Esophagus squamous epithelium (tissue), 5 donors: Measurements from ENCODE around the gene LCE2D. TPM values are rescaled to one million over a fixed set of nuclear protein-coding genes. Genes with fewer than 3 reads are reported as not detected.

Experiments used
- DNase-seq: peaks from one replicate; lab custom pipeline; 2025; lab: John Stamatoyannopoulos, UW
- H3K27ac ChIP-seq, 4 donors: fragments of 200-600 bp; sonication (generic); one replicate each; pipeline ENCODE4 v1.5.1; 2016 to 2019; ENCODE audit warnings: mild to moderate bottlenecking in 1 of 4
- H3K27me3 ChIP-seq, 4 donors: fragments of 200-600 bp; sonication (generic); 1 replicate in 3 of 4; 2 replicates in 1 of 4; pipeline versions ENCODE4 v1.5.1 to v1.6.0; 2017 to 2021; ENCODE audit warnings: antibody characterized with exemption in 1 of 4
- H3K36me3 ChIP-seq, 3 donors: fragments of 200-600 bp; sonication (generic); one replicate each; pipeline ENCODE4 v1.5.1; 2016 to 2019
- H3K4me1 ChIP-seq, 3 donors: fragments of 200-600 bp; sonication (generic); one replicate each; pipeline ENCODE4 v1.5.1; 2017 to 2019
- H3K4me3 ChIP-seq, 4 donors: fragments of 200-600 bp; sonication (generic); 1 replicate in 3 of 4; 2 replicates in 1 of 4; pipeline ENCODE4 v1.5.1; 2016 to 2019; ENCODE audit warnings: mild to moderate bottlenecking in 2 of 4, moderate library complexity in 1 of 4
- H3K9me3 ChIP-seq, 3 donors: fragments of 200-600 bp; sonication (generic); one replicate each; pipeline ENCODE4 v1.5.1; 2016 to 2019
- CTCF ChIP-seq, 6 experiments: fragments of 450-650 bp in 4 of 6; fragments of 200-600 bp in 2 of 6; sonication (generic) in 2 of 6; IDR thresholded peaks; one replicate each; pipeline ENCODE4 v1.5.1; 2016 to 2019; ENCODE audit warnings: antibody characterized with exemption in 6 of 6, mild to moderate bottlenecking in 4 of 6, moderate library complexity in 4 of 6
- POLR2A ChIP-seq, 4 donors: fragments of 450-650 bp; IDR thresholded peaks; one replicate each; pipeline ENCODE4 v1.6.1; 2017; ENCODE audit warnings: antibody characterized with exemption in 4 of 4, mild to moderate bottlenecking in 4 of 4, moderate library complexity in 3 of 4
- WGBS, 2 donors: methylation state at CpG; one replicate each; pipeline ENCODE4 v1.1.5; 2018; 5-methylcytosine and 5-hydroxymethylcytosine counted together
- intact Hi-C: fragments of 100-400 bp; cut with DNase I; formaldehyde crosslinking; loops from one replicate; pipeline ENCODE4 v1.15.0; 2022
- small RNA-seq, 4 donors: library from RNA; depleted of rRNA; stranded (forward); fragments of <200 nt; gene quantifications; one replicate each; pipeline ENCODE3, GENCODE V24; 2016
- total RNA-seq, 4 donors: library from RNA; depleted of rRNA; stranded (reverse); fragments of >200 nt; gene quantifications; one replicate each; pipeline ENCODE4 v1.1.0, GENCODE V29; 2016
- donor health status: DM: yes; HTN: yes; CAD: no.

The LCE2D gene
- total RNA-seq, 4 donors from 2014 or later: not detected

DNA sequence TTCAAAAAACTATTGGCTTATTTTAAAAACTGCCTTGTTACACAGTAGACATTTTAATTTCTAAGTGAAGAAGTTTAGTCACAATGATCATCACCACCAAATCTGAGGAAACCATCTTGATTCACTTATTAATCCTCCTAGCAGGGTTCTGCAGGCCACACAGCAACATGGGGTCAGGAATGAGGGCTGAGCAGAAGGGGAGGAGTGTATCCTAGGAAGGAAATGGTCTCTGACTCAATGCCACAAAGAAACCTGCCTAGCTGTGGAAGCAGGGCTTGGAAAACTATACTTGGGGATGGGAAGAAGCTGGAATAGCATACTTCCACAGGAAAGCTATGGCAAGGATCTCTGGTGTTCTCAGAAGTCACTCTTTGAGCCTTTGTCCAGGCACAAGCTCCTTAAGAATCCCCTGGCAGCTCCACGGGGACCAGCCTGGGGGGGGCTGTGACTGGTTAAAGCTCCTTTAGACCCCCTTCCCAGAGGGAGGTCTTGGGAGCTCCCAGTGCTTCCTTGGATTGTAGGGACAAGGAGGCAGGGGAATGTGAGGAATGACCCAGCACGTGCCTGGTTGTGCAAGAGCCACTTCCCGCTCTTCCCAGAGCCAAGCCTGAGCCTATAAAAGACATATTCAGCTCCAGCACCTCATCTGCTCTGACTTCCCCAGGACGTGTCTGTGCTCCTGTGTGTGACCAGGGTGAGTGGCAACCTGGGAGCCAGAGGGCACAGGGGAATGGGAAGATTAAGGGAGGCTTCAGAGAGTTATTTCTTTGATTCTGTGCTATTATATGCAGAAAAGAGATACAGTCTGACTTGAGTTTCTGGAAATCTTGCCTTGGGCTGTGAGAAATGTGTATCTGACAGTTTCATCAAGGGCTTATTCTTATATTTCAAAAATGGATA, 34.8 kb downstream of the LCE2D start, which contains the start of gene LCE2A:
Gene LCE2A, plus strand, starts transcription at position 645 of the 900 bp plus-strand sequence. CDS start 557 bp downstream, outside the sequence.
- 0 to 54% methylated on average over 2 to 4 of the region's 4 CpGs for WGBS, 2 donors
- H3K27ac ChIP-seq: no peak within 1 kb of the TSS
- TF ChIP-seq POLR2A (IDR thresholded peaks at IDR 0.05) (no peak), CTCF (IDR thresholded peaks at IDR 0.05) (no peak)

GRCh38 chr1:152699746-152700145, 36.6 kb downstream of the LCE2D start:
- 75 to 80% methylated on average over 4 of the region's 4 CpGs for WGBS, 2 donors
- H3K4me1 ChIP-seq: no peaks in the 10 kb centered on the region

More for the DNA sequence above, 34.8 kb downstream of the LCE2D start, which contains the start of gene LCE2A:
- no peaks in the 10 kb centered on the region for H3K4me1 ChIP-seq
- H3K9me3 ChIP-seq: no peaks in the 10 kb centered on the region
- intact Hi-C loops: no loop called here
- no peak within 1 kb of the TSS for H3K4me3 ChIP-seq
- no peaks in the 10 kb centered on the region for H3K27me3 ChIP-seq
- no peak for DNase-seq
- no peaks in the 10 kb centered on the region for H3K36me3 ChIP-seq

DNA sequence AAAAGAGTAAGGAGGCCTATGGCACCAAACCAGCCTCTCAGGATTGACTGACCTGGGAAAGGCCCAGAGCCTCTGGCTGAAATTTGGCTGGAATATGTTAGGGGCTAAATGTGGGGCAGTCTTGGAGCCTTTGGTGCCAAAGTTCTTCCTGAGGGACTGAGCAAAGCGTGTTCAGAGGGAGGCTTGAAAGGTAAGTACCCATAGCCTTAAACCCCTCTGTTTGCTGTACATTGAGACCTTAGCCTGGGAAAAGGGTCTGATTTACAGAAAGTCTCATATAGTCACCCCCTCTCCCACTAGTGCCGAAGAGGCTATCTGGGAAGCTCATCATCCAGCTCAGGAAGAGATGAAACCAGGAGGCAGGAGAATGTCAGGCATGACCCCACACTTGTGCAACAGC, 44.7 kb downstream of the LCE2D start, which contains the start of gene LCE4A:
Gene LCE4A, plus strand, starts transcription at position 301 of the 400 bp plus-strand sequence. CDS start 916 bp downstream, outside the sequence.
- intact Hi-C loops: no loop called here
- Histone ChIP-seq H3K27me3 (peaks cover 0 to 7% (median 0%) of the 10 kb centered on the region in 4 donors), H3K4me1 (no peaks in the 10 kb centered on the region), H3K9me3 (no peaks in the 10 kb centered on the region), H3K36me3 (no peaks in the 10 kb centered on the region), H3K27ac (no peak within 1 kb of the TSS), H3K4me3 (no peak within 1 kb of the TSS)
- TF ChIP-seq POLR2A (IDR thresholded peaks at IDR 0.05) (no peak), CTCF (IDR thresholded peaks at IDR 0.05) (no peak)
- no peak for DNase-seq
- 58 to 71% methylated on average over 1 of the region's 2 CpGs for WGBS, 2 donors

More at GRCh38 chr1:152699746-152700145, 36.6 kb downstream of the LCE2D start:
- Histone ChIP-seq H3K36me3 (no peaks in the 10 kb centered on the region), H3K27ac (no peak overlapping the region), H3K27me3 (no peaks in the 10 kb centered on the region), H3K4me3 (no peak overlapping the region), H3K9me3 (no peaks in the 10 kb centered on the region)
- TF ChIP-seq POLR2A (IDR thresholded peaks at IDR 0.05): no peak
- TF ChIP-seq CTCF (IDR thresholded peaks at IDR 0.05): no peak
- intact Hi-C loops: no loop called here
- DNase-seq: no peak

Small RNA genes within 50 kb of the gene (small RNA-seq; reads per million reads assigned to genes)
- gene LCE3A (0 reads per million in 4 donors), gene LCE3B (0 reads per million in 4 donors)

Other genes with a start within 250 kb of the LCE2D start
- 1,000 to 10,000 TPM; 1,263 to 5,310 (median 2,301) TPM for gene CRNN, start 249.1 kb upstream of the LCE2D start, total RNA-seq
- gene LCE5A, start 152.6 kb upstream of the LCE2D start, total RNA-seq: 1 to 10 TPM in 1 of 4 donors, not detected in 3; 1.2 TPM
- 100 to 1,000 TPM in 3 of 4 donors, 10 to 100 TPM in 1; 87.9 to 720 (median 367) TPM for gene CRCT1, start 148.9 kb upstream of the LCE2D start, total RNA-seq
- 10 to 100 TPM in 1 of 4 donors, 1 to 10 TPM in 2, under 1 TPM in 1; 0.76 to 10.0 (median 2.4) TPM for gene LCE3E, start 96.6 kb upstream of the LCE2D start, total RNA-seq
- 10 to 100 TPM in 1 of 4 donors, not detected in 3; 19.2 TPM for gene LCE3D, start 82.9 kb upstream of the LCE2D start, total RNA-seq
- gene LCE3C, start 63.1 kb upstream of the LCE2D start, total RNA-seq: not detected
- not detected for gene LCE3B, start 49.6 kb upstream of the LCE2D start, total RNA-seq
- gene LCE3A, start 40.3 kb upstream of the LCE2D start, total RNA-seq: not detected
- not detected for gene LCE2C, start 11.9 kb downstream of the LCE2D start, total RNA-seq
- not detected for gene LCE2B, start 22.7 kb downstream of the LCE2D start, total RNA-seq
- not detected for gene LCE2A, start 35.0 kb downstream of the LCE2D start, total RNA-seq
- not detected for gene LCE4A, start 44.8 kb downstream of the LCE2D start, total RNA-seq
- 1 to 10 TPM in 2 of 4 donors, under 1 TPM in 2; 0.09 to 3.7 (median 1.2) TPM for gene KPRP, start 94.6 kb downstream of the LCE2D start, total RNA-seq
- not detected for gene LCE1F, start 111.8 kb downstream of the LCE2D start, total RNA-seq
- not detected for gene LCE1E, start 122.9 kb downstream of the LCE2D start, total RNA-seq
- not detected for gene LCE1D, start 133.3 kb downstream of the LCE2D start, total RNA-seq
- gene LCE1C, start 143.3 kb downstream of the LCE2D start, total RNA-seq: under 1 TPM in 1 of 4 donors, not detected in 3; 0.57 TPM
- not detected for gene LCE1B, start 148.6 kb downstream of the LCE2D start, total RNA-seq
- gene LCE1A, start 164.1 kb downstream of the LCE2D start, total RNA-seq: not detected
- not detected for gene LCE6A, start 179.5 kb downstream of the LCE2D start, total RNA-seq
- not detected for gene LCE7A, start 196.6 kb downstream of the LCE2D start, total RNA-seq
- gene SMCP, start 214.9 kb downstream of the LCE2D start, total RNA-seq: not detected
- 100 to 1,000 TPM; 155 to 336 (median 262) TPM for gene IVL, start 245.2 kb downstream of the LCE2D start, total RNA-seq